VCaP (cell line): Measurements from ENCODE around the gene FOXN3.

Source experiments
- H3K27ac ChIP-seq: fragments of 450-650 bp; 2 replicates; pipeline ENCODE4 v1.5.1; 2017
- TF ChIP-seq, protein P1 (sequence below): fragments of 450-650 bp; conservative IDR thresholded peaks from 2 replicates; pipeline ENCODE4 v1.5.1; 2017; ENCODE audit warnings: mild to moderate bottlenecking, moderate library complexity

FOXN3 gene

DNA sequence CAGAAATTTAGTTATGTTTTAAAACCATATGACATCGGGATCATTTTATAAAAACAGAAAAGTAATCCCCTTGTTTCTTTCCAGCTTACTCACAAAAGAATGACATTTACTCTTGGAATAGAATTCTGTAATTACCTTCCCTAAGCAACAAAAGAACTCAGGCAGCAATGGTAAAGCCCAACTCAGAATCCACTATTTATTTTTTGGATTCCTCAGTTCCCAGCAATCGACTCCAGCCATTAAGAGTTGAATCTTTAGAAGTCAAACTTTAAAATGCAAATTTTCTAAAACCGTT is 65.9 kb downstream of the FOXN3 start:
- peak overlapping the region; percentile 88 for H3K27ac ChIP-seq
- TF ChIP-seq, protein P1, sequence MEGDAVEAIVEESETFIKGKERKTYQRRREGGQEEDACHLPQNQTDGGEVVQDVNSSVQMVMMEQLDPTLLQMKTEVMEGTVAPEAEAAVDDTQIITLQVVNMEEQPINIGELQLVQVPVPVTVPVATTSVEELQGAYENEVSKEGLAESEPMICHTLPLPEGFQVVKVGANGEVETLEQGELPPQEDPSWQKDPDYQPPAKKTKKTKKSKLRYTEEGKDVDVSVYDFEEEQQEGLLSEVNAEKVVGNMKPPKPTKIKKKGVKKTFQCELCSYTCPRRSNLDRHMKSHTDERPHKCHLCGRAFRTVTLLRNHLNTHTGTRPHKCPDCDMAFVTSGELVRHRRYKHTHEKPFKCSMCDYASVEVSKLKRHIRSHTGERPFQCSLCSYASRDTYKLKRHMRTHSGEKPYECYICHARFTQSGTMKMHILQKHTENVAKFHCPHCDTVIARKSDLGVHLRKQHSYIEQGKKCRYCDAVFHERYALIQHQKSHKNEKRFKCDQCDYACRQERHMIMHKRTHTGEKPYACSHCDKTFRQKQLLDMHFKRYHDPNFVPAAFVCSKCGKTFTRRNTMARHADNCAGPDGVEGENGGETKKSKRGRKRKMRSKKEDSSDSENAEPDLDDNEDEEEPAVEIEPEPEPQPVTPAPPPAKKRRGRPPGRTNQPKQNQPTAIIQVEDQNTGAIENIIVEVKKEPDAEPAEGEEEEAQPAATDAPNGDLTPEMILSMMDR: no peak

DNA sequence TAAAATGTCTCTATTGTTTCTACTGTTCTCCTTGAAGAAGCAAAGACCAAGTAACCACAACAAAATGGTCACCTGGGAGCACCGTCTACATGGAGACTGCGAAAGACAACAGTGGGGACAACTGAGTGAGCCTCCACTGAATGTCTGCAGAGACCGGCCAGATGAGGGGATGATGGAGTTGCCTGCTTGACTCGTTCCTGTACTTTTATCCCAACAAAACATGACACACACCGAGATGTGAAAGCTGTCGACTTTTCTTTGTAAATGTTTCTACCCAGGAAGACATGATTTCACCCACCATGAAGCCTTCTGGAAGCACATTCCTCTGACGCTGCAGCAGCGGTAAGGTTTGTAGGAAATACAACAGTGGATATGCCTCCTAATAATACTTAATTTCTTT is 66.9 kb downstream of the FOXN3 start:
- TF ChIP-seq, protein P1: no peak
- peak overlapping the region; percentile 88 for H3K27ac ChIP-seq

DNA sequence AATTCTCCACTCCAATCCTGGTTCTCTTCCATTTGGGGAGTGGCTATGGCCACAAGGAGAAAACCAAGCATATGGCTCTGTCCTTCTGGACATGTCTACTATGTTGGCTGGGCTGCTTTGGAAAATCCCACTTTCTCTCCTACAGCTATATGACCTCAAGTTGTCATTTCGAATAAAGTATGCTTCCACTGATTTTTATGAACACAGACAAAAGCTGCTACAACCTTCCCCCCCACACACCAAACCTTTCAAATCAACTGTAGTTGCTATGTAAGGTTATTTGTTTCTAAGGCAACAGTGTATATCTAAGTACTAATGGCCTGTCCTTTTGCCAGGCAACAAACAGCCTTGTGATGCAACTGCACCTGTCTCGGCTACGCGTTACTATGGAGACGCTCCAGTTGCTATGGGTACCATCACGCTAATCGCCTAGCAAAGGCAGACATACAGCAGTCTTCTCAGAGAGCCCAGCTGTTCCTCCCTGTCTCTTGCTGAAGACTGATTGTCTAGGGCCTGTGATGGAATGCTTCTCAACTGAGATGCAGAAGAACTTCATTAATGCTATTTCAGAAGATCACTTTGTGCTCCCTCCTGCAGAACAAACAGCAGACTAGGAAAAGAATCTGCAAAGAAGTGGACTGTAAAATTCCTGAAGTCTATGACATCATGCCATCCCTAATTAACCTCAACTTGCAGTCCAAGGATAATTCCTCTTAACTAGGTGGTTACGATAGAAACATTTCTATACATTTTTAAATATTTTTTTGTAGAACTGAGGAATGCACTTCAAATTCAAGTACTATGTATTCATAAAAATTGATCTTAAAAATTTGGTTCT is 67.6 kb downstream of the FOXN3 start:
- TF ChIP-seq, protein P1: no peak
- no peak overlapping the region for H3K27ac ChIP-seq

DNA sequence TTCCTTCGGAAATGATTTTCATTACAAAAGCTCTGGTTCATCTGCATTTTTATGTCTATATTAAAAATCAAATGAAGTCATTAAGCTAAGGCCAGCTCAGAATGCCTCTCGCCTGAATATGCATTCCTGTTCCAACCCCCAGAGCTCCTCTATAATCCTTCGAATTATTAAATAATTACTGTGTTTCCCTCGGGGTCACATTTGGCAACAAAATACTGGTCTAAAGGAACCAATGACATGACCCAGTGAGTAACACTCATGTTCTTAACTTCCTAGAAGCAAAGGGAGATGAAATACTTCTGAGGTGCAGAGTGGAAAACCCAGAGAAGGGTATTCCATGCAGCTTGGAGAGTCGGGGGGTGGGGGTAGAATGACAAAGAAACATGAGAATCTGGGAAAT is 68.3 kb downstream of the FOXN3 start:
- no peak overlapping the region for H3K27ac ChIP-seq
- TF ChIP-seq, protein P1: no peak

DNA sequence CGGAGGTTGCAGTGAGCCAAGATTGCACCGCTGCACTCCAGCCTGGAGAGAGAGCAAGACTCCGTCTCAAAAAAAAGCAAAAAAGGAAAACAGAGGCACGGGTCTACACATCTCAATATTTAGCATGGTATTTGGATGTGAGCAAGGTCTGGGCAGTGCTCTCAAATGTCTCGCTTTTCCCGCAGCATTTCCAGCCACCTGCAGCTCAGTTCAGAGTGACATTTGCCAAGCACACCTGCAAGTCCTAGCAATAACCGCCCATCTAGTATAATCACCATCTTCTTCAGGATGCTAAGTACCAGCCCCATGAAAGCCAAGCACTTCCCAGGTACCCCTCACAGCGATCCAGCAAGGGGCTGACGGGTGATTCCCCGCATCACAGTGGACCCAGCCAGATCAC is 69.1 kb downstream of the FOXN3 start:
- TF ChIP-seq, protein P1: no peak
- H3K27ac ChIP-seq: no peak overlapping the region

DNA sequence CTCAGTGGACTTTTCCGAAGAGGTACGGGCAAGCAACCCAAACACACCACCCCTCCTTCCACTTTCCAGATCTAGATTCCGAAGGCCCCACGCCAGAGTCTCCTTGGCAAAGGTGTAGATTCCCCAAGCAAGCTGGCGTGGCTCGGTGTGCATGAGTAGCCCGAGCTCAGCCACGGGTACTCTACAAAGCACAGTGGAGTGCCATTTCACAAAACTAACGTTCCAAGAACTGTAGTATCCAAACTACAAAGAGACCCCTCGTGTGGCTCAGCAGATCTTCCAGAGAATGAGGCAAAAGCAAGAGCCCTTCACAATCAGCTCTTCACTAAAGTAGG is 72.1 kb downstream of the FOXN3 start:
- peak overlapping the region; percentile 15; the same call in 1 of the 2 replicates for H3K27ac ChIP-seq
- TF ChIP-seq, protein P1: no peak

DNA sequence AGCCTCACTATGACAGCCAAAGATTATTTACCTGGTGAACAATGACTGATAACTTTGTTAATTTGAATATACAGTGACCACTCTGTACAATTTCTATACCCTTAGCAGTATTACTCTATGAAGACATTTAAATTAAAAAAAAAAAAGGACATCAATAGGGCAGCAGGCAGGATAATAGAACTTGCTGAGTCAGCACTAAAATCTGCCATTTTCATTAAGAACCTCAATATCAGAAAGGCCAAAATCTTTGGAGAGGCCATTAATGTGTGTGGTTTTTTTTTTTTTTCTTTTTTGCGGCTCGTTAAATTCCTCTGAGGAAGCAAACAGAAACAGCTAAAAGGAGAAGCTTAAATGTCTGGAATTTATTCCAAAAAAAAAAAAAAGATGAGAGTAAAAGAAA is 73.7 kb downstream of the FOXN3 start:
- TF ChIP-seq, protein P1: no peak
- no peak overlapping the region for H3K27ac ChIP-seq
